HEK293T (cell line): ENCODE results near the gene MAP2K1.

Experiments used
- CTBP1 ChIP-seq: fragments of 450-650 bp; IDR thresholded peaks from 2 replicates; pipeline ENCODE4 v1.6.1; 2016; ENCODE audit warnings: borderline replicate concordance
- ELF4 ChIP-seq: fragments of 450-650 bp; IDR thresholded peaks from 2 replicates; pipeline ENCODE4 v1.6.1; 2017; ENCODE audit warnings: antibody characterized with exemption
- FOXK2 ChIP-seq: fragments of 450-650 bp; IDR thresholded peaks from 2 replicates; pipeline ENCODE4 v1.6.1; 2016; ENCODE audit warnings: mild to moderate bottlenecking
- FOXM1 ChIP-seq: fragments of 450-650 bp; IDR thresholded peaks from 2 replicates; pipeline ENCODE4 v1.6.1; 2017; ENCODE audit warnings: mild to moderate bottlenecking, borderline replicate concordance
- HDGF ChIP-seq: fragments of 450-650 bp; IDR thresholded peaks from 2 replicates; pipeline ENCODE4 v1.6.1; 2017; ENCODE audit warnings: antibody characterized with exemption, borderline replicate concordance
- L3MBTL2 ChIP-seq: fragments of 450-650 bp; conservative IDR thresholded peaks from 2 replicates; pipeline ENCODE4 v1.6.1; 2016; ENCODE audit warnings: mild to moderate bottlenecking
- NFRKB ChIP-seq: fragments of 450-650 bp; IDR thresholded peaks from 2 replicates; pipeline ENCODE4 v1.6.1; 2016; ENCODE audit warnings: mild to moderate bottlenecking, moderate library complexity
- SP1 ChIP-seq: fragments of 450-650 bp; IDR thresholded peaks from 2 replicates; pipeline ENCODE4 v1.6.1; 2017
- TARDBP ChIP-seq: fragments of 450-650 bp; IDR thresholded peaks from 2 replicates; pipeline ENCODE4 v1.6.1; 2016
- TF ChIP-seq, protein P1 (sequence below): fragments of 450-650 bp; IDR thresholded peaks from 2 replicates; pipeline ENCODE4 v1.6.1; 2016

DNA sequence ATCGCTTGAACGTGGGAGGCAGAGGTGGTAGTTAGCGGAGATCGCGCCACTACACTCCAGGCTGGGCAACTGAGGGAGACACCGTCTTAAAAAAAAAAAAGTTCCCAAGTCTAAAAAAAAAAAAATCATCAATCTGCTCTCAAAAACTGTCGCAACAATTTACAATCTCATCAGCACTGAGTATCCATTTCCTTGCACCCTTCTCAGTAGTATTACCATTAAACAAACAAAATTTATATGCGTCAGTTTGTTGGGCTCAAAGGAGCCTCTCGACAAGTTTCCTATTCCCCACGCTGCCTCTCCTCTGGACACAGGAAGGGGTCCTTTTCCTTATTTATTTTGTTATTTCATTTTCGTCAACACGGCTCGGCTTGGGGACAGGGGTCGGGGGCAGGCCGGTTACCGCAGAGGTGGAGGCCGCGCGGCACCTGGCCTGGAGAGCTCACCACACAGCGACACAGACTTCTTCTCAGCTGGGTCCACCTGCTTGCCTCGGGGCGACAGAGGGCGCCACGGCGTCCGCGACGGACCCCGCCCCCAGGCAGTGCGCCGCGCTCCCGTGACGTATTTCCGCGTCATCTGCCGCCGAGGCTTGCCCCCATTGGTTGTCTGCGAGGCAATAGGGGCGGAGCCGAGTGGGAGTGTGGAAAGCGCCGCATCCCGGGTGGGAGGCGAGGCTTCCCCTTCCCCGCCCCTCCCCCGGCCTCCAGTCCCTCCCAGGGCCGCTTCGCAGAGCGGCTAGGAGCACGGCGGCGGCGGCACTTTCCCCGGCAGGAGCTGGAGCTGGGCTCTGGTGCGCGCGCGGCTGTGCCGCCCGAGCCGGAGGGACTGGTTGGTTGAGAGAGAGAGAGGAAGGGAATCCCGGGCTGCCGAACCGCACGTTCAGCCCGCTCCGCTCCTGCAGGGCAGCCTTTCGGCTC, at the start of gene MAP2K1:
- TF ChIP-seq ELF4 (no peak; the same call in 1 of the 2 replicates), NFRKB (no peak), FOXK2 (no peak; the same call in 1 of the 2 replicates), HDGF (no peak), FOXM1 (no peak), SP1 (no peak), L3MBTL2 (peak; percentile 87), CTBP1 (peak; percentile 34; the same call in 1 of the 2 replicates), TARDBP (peak; percentile 94)
- TF ChIP-seq, protein P1, sequence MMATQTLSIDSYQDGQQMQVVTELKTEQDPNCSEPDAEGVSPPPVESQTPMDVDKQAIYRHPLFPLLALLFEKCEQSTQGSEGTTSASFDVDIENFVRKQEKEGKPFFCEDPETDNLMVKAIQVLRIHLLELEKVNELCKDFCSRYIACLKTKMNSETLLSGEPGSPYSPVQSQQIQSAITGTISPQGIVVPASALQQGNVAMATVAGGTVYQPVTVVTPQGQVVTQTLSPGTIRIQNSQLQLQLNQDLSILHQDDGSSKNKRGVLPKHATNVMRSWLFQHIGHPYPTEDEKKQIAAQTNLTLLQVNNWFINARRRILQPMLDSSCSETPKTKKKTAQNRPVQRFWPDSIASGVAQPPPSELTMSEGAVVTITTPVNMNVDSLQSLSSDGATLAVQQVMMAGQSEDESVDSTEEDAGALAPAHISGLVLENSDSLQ: peak; percentile 79
